RWPE1 (cell line): ENCODE data around the gene SGO2.
"Not testable (repeated sequence)": the region's sequence is repeated elsewhere in the genome, so short reads cannot be mapped to it uniquely, and the experiment has no call there.

ENCODE experiments used
- CTCF ChIA-PET: fragments of 350-600 bp; sonication (Branson Sonifier 250); formaldehyde crosslinking; extraction: SDS; loops from one replicate; lab custom pipeline; 2021; lab: Yijun Ruan, JAX
- POLR2A ChIA-PET: fragments of 400-600 bp; formaldehyde crosslinking; extraction: SDS; loops from one replicate; lab custom pipeline; 2020; ENCODE audit warnings: antibody characterized with exemption; ENCODE audit not compliant: low non-redundant PET; lab: Yijun Ruan, JAX
- DNase-seq: peaks from one replicate; pipeline ENCODE4 v3.0.0; 2012; ENCODE audit warnings: low spot score
- H3K27ac ChIP-seq: fragments of 450-650 bp; 2 replicates; pipeline ENCODE4 v1.5.1; 2017
- TF ChIP-seq, protein P1 (sequence below): fragments of 450-650 bp; conservative IDR thresholded peaks from 2 replicates; pipeline ENCODE4 v1.5.1; 2017; ENCODE audit warnings: low read depth, mild to moderate bottlenecking

SGO2 gene

GRCh38 chr2:200603972-200604371 is 78.0 kb downstream of the SGO2 start:
- POLR2A ChIA-PET, result no interaction called here
- TF ChIP-seq, protein P1, sequence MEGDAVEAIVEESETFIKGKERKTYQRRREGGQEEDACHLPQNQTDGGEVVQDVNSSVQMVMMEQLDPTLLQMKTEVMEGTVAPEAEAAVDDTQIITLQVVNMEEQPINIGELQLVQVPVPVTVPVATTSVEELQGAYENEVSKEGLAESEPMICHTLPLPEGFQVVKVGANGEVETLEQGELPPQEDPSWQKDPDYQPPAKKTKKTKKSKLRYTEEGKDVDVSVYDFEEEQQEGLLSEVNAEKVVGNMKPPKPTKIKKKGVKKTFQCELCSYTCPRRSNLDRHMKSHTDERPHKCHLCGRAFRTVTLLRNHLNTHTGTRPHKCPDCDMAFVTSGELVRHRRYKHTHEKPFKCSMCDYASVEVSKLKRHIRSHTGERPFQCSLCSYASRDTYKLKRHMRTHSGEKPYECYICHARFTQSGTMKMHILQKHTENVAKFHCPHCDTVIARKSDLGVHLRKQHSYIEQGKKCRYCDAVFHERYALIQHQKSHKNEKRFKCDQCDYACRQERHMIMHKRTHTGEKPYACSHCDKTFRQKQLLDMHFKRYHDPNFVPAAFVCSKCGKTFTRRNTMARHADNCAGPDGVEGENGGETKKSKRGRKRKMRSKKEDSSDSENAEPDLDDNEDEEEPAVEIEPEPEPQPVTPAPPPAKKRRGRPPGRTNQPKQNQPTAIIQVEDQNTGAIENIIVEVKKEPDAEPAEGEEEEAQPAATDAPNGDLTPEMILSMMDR, result no peak
- CTCF ChIA-PET, result no interaction called here
- DNase-seq, result peak; percentile 76
- H3K27ac ChIP-seq, result peak overlapping the region; percentile 75

DNA sequence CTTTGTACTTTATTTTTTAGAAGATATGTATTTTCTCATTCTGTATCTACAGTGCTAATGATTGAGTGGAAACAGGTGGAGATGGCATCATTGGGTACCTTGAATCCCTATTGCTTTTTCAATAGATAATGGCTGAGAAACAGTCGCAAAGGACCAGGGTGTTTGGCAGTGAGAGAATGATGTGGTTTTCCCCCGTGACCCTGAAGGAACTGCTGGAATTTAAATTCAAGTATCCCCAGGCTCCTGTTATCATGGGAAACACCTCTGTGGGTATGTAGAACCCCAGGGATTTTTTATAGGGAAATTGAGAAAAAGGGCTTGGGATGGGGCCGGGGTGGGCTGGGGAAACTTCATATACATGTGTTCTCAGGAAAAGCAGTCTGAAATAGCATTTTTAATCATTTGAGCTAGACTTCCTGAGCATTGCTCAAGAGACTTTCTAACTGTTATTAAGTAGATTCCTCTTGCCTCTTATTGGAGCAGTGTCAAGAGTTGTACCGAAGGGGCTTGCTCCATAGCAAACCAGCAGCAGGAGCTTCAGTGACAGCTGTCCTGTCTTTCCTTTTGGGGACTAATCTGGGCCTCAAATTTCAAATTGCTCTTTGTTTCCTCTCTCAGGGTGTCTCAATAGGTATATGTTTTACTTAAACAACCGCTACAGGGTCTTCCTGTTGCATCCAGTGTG is 78.7 kb downstream of the SGO2 start:
- H3K27ac ChIP-seq, result no peak overlapping the region
- POLR2A ChIA-PET, result no interaction called here
- TF ChIP-seq, protein P1, result no peak
- DNase-seq, result no peak
- CTCF ChIA-PET, result interaction anchor here (0.7 kb wide), 1 partner anchor 95 kb away, joined by 3 read pairs; no protein-coding TSS in a partner anchor

DNA sequence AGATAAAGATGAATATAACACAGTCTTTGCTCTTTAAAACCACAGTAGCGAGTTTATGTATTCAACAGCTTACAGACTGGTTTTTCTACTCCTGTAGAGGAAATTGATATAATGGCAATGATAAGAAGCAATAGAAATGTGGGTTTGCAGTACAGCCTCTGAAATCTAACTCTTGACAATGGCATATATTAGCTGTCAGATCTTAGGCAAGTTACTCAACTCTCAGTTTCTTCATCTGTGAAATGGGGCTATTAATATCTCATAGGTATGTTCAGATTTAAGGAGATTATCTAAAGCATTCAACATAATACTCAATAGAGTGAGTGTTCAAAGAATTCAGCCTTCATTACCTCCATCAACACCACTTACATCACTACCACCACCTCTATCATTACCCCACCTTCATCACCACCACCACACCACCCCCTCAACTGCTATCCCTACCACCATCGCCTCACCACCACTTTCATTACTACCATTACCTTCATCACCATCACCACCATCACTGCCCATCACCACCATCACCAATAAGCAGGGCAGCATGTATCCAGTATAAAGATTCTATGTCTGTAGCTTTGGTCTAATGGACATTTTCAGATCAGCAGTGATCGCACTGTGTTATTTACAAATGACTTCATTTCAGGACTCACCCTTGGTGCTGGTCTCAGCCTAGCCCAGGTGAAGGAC is 82.5 kb downstream of the SGO2 start:
- POLR2A ChIA-PET, result no interaction called here
- peak overlapping the region; percentile 31; the same call in 1 of the 2 replicates for H3K27ac ChIP-seq
- TF ChIP-seq, protein P1, result no peak
- CTCF ChIA-PET, result no interaction called here
- no peak for DNase-seq

DNA sequence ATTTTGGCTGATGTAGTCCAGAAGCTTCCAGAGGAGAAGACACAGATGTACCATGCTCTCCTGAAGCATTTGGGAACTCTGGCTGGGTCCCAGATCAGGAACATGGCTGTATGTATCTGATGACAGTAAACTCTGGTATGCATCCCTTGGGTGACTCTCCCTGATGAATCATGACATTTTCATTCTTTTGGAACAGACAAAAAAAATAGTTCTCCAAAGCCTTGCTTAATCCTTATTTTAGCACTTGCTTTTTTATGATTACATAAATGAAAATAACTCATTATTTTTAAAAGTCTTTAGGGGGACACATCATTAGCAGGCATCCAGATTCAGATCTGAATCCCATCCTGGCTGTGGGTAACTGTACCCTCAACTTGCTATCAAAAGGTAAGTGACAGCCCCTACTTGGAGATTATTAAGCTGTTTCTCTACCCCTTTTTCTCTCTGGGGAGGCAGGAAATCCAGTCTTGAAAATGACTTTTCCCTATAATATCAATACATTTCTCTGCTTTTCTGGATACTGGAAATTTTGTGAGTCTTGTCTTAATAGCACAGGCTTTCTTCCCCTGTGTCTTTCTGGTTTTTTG is 83.1 kb downstream of the SGO2 start:
- TF ChIP-seq, protein P1, result no peak
- ChIA-PET POLR2A (no interaction called here), CTCF (interaction anchor here (0.7 kb wide), 1 partner anchor 1143 kb away, joined by 4 read pairs; no protein-coding TSS in a partner anchor)
- peak overlapping the region; percentile 31; the same call in 1 of the 2 replicates for H3K27ac ChIP-seq
- peak; percentile 88 for DNase-seq

DNA sequence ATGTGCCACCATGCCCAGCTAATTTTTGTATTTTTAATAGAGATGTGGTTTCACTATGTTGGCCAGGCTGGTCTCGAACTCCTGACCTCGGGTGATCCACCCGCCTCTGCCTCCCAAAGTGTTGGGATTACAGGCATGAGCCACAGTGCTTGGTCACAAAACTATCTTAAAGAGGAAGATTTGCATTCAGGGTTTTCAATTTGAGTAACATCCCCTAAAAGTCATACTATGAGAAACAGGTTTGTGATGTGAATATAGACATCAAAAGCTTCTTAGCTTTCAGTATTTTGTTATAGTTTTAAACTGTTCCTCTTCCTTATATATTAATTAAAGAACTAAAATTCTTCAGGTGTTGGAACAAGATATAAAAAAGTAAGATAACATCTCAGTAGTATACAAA is 84.2 kb downstream of the SGO2 start:
- POLR2A ChIA-PET, result not testable (repeated sequence)
- H3K27ac ChIP-seq, result peak overlapping the region; percentile 56

GRCh38 chr2:200613692-200614091 is 87.7 kb downstream of the SGO2 start:
- ChIA-PET POLR2A (no interaction called here), CTCF (interaction anchor here (0.8 kb wide), 1 partner anchor 40 kb away, joined by 6 read pairs; no protein-coding TSS in a partner anchor)

More for the DNA sequence above, 84.2 kb downstream of the SGO2 start:
- not testable (repeated sequence) for DNase-seq
- CTCF ChIA-PET, result interaction anchor here (0.6 kb wide), 1 partner anchor 1325 kb away, joined by 4 read pairs; no protein-coding TSS in a partner anchor

More at GRCh38 chr2:200613692-200614091, 87.7 kb downstream of the SGO2 start:
- DNase-seq, result no peak
- no peak overlapping the region for H3K27ac ChIP-seq
- TF ChIP-seq, protein P1, result no peak
